Activated CD4-positive, alpha-beta T cell treated with anti-CD3 and anti-CD28 coated beads for 36 hours (primary cell): ENCODE results near the gene ZNF680. TPM values are rescaled to one million over a fixed set of nuclear protein-coding genes. Genes with fewer than 3 reads are reported as not detected.

Experiments used
- ATAC-seq: fragments of 200-7000 bp; cut with Tn5 transposase; one replicate; pipeline ENCODE4 v1.10.0; 2021; ENCODE audit warnings: mild to moderate bottlenecking, moderate library complexity
- CTCF ChIA-PET: fragments of 350-600 bp; sonication (Branson Sonifier 250); formaldehyde crosslinking; loops from one replicate; lab custom pipeline; 2021; ENCODE audit warnings: antibody characterized with exemption; lab: Charles Lee
- POLR2A ChIA-PET: fragments of 350-600 bp; sonication (Branson Sonifier 250); formaldehyde crosslinking; loops from one replicate; lab custom pipeline; 2021; ENCODE audit warnings: antibody characterized with exemption, inconsistent platforms; lab: Charles Lee
- DNase-seq: peaks from one replicate; pipeline ENCODE4 v3.0.0-alpha.2; 2020
- H3K27ac Mint-ChIP-seq: one replicate; pipeline ENCODE4 v1.8.0; 2021; ENCODE audit warnings: mixed read lengths
- H3K27me3 Mint-ChIP-seq: one replicate; pipeline ENCODE4 v1.8.0; 2021; ENCODE audit warnings: mixed read lengths
- H3K36me3 Mint-ChIP-seq: one replicate; pipeline ENCODE4 v1.8.0; 2021; ENCODE audit warnings: low read depth, mixed read lengths
- H3K4me1 Mint-ChIP-seq: one replicate; pipeline ENCODE4 v1.8.0; 2021; ENCODE audit warnings: mixed read lengths
- H3K4me3 Mint-ChIP-seq: one replicate; pipeline ENCODE4 v1.8.0; 2021; ENCODE audit warnings: mild to moderate bottlenecking, moderate library complexity, mixed read lengths
- H3K9me3 Mint-ChIP-seq: one replicate; pipeline ENCODE4 v1.8.0; 2021; ENCODE audit warnings: low read depth, mixed read lengths
- intact Hi-C, 2 experiments: fragments of 100-400 bp; cut with DNase I in 1 of 2; cut with micrococcal nuclease in 1 of 2; formaldehyde crosslinking; loops; one replicate each; pipeline versions ENCODE4 v1.14.2 to v1.15.1; 2022 to 2024; cut with DNase I, micrococcal nuclease
- total RNA-seq, 2 experiments: library from RNA; stranded (reverse); gene quantifications; one replicate each; pipeline ENCODE4 v1.2.3, GENCODE V29; 2021

The ZNF680 gene
- total RNA-seq, 2 experiments from 2014 or later = 12.5 to 12.6 TPM

- Mint-ChIP-seq H3K9me3 (peaks cover 23% of the 10 kb centered on the region), H3K27me3 (no peaks in the 10 kb centered on the region), H3K36me3 (peaks cover 45% of the 10 kb centered on the region), H3K4me3 (no peak overlapping the region), H3K4me1 (no peaks in the 10 kb centered on the region), H3K27ac (no peak overlapping the region)
- intact Hi-C loops = no loop called here
- ATAC-seq (no peak), DNase-seq (no peak)
- ChIA-PET CTCF (interaction anchor here (1.0 kb wide), 1 partner anchor 61 kb away, joined by 3 read pairs; no protein-coding TSS in a partner anchor), POLR2A (no interaction called here)
These were observed 53.3 kb downstream of the ZNF680 start for GRCh38 chr7:64509583-64509982.

- ChIA-PET CTCF (no interaction called here), POLR2A (interaction anchor here (0.6 kb wide), 1 partner anchor 406 kb away, joined by 5 read pairs; no protein-coding TSS in a partner anchor)
- Mint-ChIP-seq H3K4me1 (no peaks in the 10 kb centered on the region), H3K4me3 (no peak overlapping the region), H3K27me3 (no peaks in the 10 kb centered on the region), H3K27ac (no peak overlapping the region), H3K36me3 (peaks cover 30% of the 10 kb centered on the region), H3K9me3 (peaks cover 39% of the 10 kb centered on the region)
- ATAC-seq (no peak), DNase-seq (no peak)
- intact Hi-C loops = no loop called here
These were observed 58.2 kb downstream of the ZNF680 start for GRCh38 chr7:64504581-64505120.

- H3K27ac Mint-ChIP-seq = no peak overlapping the region
- H3K36me3 Mint-ChIP-seq = peaks cover 7% of the 10 kb centered on the region
- peaks cover 27% of the 10 kb centered on the region for H3K9me3 Mint-ChIP-seq
- H3K4me3 Mint-ChIP-seq = no peak overlapping the region
- ChIA-PET POLR2A (no interaction called here), CTCF (no interaction called here)
- ATAC-seq = no peak
- DNase-seq = no peak
- H3K4me1 Mint-ChIP-seq = no peaks in the 10 kb centered on the region
- H3K27me3 Mint-ChIP-seq = no peaks in the 10 kb centered on the region
- intact Hi-C loops = no loop called here
These were observed 64.6 kb downstream of the ZNF680 start for GRCh38 chr7:64498270-64498669.

GRCh38 chr7:64494912-64495461, 67.9 kb downstream of the ZNF680 start:
- Mint-ChIP-seq H3K9me3 (peaks cover 15% of the 10 kb centered on the region), H3K27me3 (no peaks in the 10 kb centered on the region), H3K36me3 (peaks cover 10% of the 10 kb centered on the region), H3K27ac (no peak overlapping the region), H3K4me3 (no peak overlapping the region), H3K4me1 (no peaks in the 10 kb centered on the region)
- ATAC-seq = no peak
- CTCF ChIA-PET = no interaction called here
- no peak for DNase-seq
- POLR2A ChIA-PET = no interaction called here
- intact Hi-C loops = no loop called here

GRCh38 chr7:64485623-64486022, 77.2 kb downstream of the ZNF680 start:
- H3K4me3 Mint-ChIP-seq = no peak overlapping the region
- intact Hi-C loops = no loop called here

More at GRCh38 chr7:64485623-64486022, 77.2 kb downstream of the ZNF680 start:
- ChIA-PET POLR2A (no interaction called here), CTCF (interaction anchor here (0.7 kb wide), 1 partner anchor 1417 kb away, joined by 3 read pairs; no protein-coding TSS in a partner anchor)
- ATAC-seq (no peak), DNase-seq (no peak)
- Mint-ChIP-seq H3K27me3 (no peaks in the 10 kb centered on the region), H3K9me3 (peaks cover 26% of the 10 kb centered on the region), H3K36me3 (peaks cover 4% of the 10 kb centered on the region), H3K27ac (no peak overlapping the region), H3K4me1 (no peaks in the 10 kb centered on the region)

Other genes starting within 250 kb of the ZNF680 start
- 10 to 100 TPM; 23.5 to 25.5 TPM for gene ZNF736, start 249.1 kb downstream of the ZNF680 start, total RNA-seq
- gene ZNF107, start 103.1 kb upstream of the ZNF680 start, total RNA-seq = 10 to 100 TPM; 16.5 to 19.7 TPM
- gene ZNF138, start 231.4 kb upstream of the ZNF680 start, total RNA-seq = 10 to 100 TPM; 12.0 to 19.6 TPM